Brain microvascular endothelial cell (primary cell): Measurements from ENCODE around the gene ATR.

Experiments used
- DNase-seq: peaks from one replicate; pipeline ENCODE4 v3.0.0-alpha.2; 2020
- H3K27ac ChIP-seq: fragments of 250-450 bp; sonication (Bioruptor Pico); 2 replicates; pipeline ENCODE4 v1.5.1; 2020; ENCODE audit warnings: mild to moderate bottlenecking, moderate library complexity
- H3K27me3 ChIP-seq: fragments of 250-450 bp; sonication (Bioruptor Pico); replicated peaks from 2 replicates; pipeline ENCODE4 v1.5.1; 2020; ENCODE audit warnings: mild to moderate bottlenecking
- H3K36me3 ChIP-seq: fragments of 250-450 bp; sonication (Bioruptor Pico); replicated peaks from 2 replicates; pipeline ENCODE4 v1.5.1; 2020; ENCODE audit warnings: mild to moderate bottlenecking
- H3K4me3 ChIP-seq: 2 replicates; pipeline ENCODE4 v1.5.1; 2011; ENCODE audit warnings: low read depth, mild to moderate bottlenecking, control low read depth, low read length, moderate library complexity
- CTCF ChIP-seq: IDR thresholded peaks from 2 replicates; pipeline ENCODE4 v1.5.1; 2011; ENCODE audit warnings: low read depth, mild to moderate bottlenecking, moderate library complexity, low read length, control low read depth, inconsistent platforms; ENCODE audit errors: missing control alignments
- in situ Hi-C: cut with HindIII; loops from 2 replicates; pipeline ENCODE4 v1.10.0; 2017; ENCODE audit warnings: low sequenced_read_pairs, low pct_ligation_motif_present

The ATR gene

GRCh38 chr3:142470826-142471225, 107.7 kb downstream of the ATR start:
- no peaks in the 10 kb centered on the region for H3K27me3 ChIP-seq
- in situ Hi-C loops, result no loop called here
- DNase-seq, result no peak
- no peaks in the 10 kb centered on the region for H3K36me3 ChIP-seq
- no peak overlapping the region for H3K4me3 ChIP-seq
- no peak for TF ChIP-seq CTCF
- no peak overlapping the region for H3K27ac ChIP-seq

- Histone ChIP-seq H3K27me3 (no peaks in the 10 kb centered on the region), H3K36me3 (no peaks in the 10 kb centered on the region), H3K27ac (no peak overlapping the region), H3K4me3 (no peak overlapping the region)
- TF ChIP-seq CTCF, result no peak
- in situ Hi-C loops, result no loop called here
- no peak for DNase-seq
These were observed 110.1 kb downstream of the ATR start for GRCh38 chr3:142468456-142468855.

- H3K4me3 ChIP-seq, result no peak overlapping the region
- no peak overlapping the region for H3K27ac ChIP-seq
- in situ Hi-C loops, result no loop called here
- no peaks in the 10 kb centered on the region for H3K27me3 ChIP-seq
- no peak for TF ChIP-seq CTCF
- H3K36me3 ChIP-seq, result no peaks in the 10 kb centered on the region
- DNase-seq, result no peak
These were observed 110.8 kb downstream of the ATR start for GRCh38 chr3:142467768-142468167.

GRCh38 chr3:142460689-142461088, 117.8 kb downstream of the ATR start:
- in situ Hi-C loops, result no loop called here
- no peak for TF ChIP-seq CTCF
- DNase-seq, result no peak

GRCh38 chr3:142459929-142460328, 118.6 kb downstream of the ATR start:
- in situ Hi-C loops, result no loop called here
- H3K36me3 ChIP-seq, result peaks cover 3% of the 10 kb centered on the region
- no peak for DNase-seq

More at GRCh38 chr3:142460689-142461088, 117.8 kb downstream of the ATR start:
- Histone ChIP-seq H3K4me3 (no peak overlapping the region), H3K27me3 (no peaks in the 10 kb centered on the region), H3K36me3 (peaks cover 3% of the 10 kb centered on the region), H3K27ac (no peak overlapping the region)

More at GRCh38 chr3:142459929-142460328, 118.6 kb downstream of the ATR start:
- no peak overlapping the region for H3K4me3 ChIP-seq
- H3K27ac ChIP-seq, result no peak overlapping the region
- TF ChIP-seq CTCF, result no peak
- no peaks in the 10 kb centered on the region for H3K27me3 ChIP-seq
